NB4 (cell line): ENCODE measurements around the gene THSD7B.

Source experiments
- POLR2A ChIP-seq: IDR thresholded peaks from 2 replicates; pipeline ENCODE4 v1.6.1; 2011; ENCODE audit warnings: mild to moderate bottlenecking; ENCODE audit not compliant: insufficient read length; ENCODE audit errors: extremely low read depth
- TF ChIP-seq, protein P1 (sequence below): IDR thresholded peaks from 2 replicates; pipeline ENCODE4 v1.6.1; 2011; ENCODE audit warnings: low read depth, low read length
- TF ChIP-seq, protein P2 (sequence below): IDR thresholded peaks from one replicate; pipeline ENCODE4 v1.5.1; 2012; ENCODE audit warnings: low read depth, low read length

DNA sequence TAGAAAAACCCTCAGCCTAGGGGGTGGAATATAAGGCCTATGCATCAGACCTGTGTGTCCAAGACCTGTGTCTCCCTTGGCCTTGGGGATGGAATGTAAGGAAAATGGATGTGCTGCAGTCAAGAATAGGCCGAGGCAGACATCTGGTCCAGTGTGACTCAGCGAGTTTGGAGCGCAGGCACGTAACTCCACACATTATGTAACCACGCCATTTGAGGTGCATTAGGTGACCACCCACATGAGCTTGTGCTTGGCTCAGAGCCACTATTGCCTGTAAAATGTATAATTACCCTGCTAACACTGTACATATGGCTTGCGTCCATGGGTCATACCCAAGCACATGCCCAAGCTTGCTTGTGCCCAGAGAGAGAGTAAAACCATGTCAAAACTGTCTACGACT lies 618.0 kb downstream of the THSD7B start:
- TF ChIP-seq POLR2A: no peak
- TF ChIP-seq, protein P1, sequence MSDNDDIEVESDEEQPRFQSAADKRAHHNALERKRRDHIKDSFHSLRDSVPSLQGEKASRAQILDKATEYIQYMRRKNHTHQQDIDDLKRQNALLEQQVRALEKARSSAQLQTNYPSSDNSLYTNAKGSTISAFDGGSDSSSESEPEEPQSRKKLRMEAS: no peak
- TF ChIP-seq, protein P2, sequence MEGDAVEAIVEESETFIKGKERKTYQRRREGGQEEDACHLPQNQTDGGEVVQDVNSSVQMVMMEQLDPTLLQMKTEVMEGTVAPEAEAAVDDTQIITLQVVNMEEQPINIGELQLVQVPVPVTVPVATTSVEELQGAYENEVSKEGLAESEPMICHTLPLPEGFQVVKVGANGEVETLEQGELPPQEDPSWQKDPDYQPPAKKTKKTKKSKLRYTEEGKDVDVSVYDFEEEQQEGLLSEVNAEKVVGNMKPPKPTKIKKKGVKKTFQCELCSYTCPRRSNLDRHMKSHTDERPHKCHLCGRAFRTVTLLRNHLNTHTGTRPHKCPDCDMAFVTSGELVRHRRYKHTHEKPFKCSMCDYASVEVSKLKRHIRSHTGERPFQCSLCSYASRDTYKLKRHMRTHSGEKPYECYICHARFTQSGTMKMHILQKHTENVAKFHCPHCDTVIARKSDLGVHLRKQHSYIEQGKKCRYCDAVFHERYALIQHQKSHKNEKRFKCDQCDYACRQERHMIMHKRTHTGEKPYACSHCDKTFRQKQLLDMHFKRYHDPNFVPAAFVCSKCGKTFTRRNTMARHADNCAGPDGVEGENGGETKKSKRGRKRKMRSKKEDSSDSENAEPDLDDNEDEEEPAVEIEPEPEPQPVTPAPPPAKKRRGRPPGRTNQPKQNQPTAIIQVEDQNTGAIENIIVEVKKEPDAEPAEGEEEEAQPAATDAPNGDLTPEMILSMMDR: no peak
